HEK293 (cell line): ENCODE data around the gene ERH.

Experiments
- CTCF ChIA-PET: fragments of 350-600 bp; formaldehyde crosslinking; extraction: SDS; loops from one replicate; lab custom pipeline; 2021; ENCODE audit warnings: antibody characterized with exemption; lab: Yijun Ruan, JAX
- POLR2A ChIA-PET: fragments of 300-600 bp; formaldehyde crosslinking; extraction: SDS; loops from one replicate; lab custom pipeline; 2020; ENCODE audit warnings: antibody characterized with exemption, inconsistent platforms; lab: Yijun Ruan, JAX
- H3K27ac ChIP-seq: fragments of 200-500 bp; sonication (Bioruptor generic); 2 replicates; pipeline ENCODE4 v1.5.1; 2014; ENCODE audit warnings: low read depth, low read length, control low read depth, inconsistent platforms; ENCODE audit errors: extremely low read depth
- H3K36me3 ChIP-seq, 2 experiments: fragments of 200-500 bp in 1 of 2; sonication (Bioruptor generic) in 1 of 2; 1 replicate in 1 of 2; 2 replicates in 1 of 2; pipeline ENCODE4 v1.5.1; 2014 to 2017; ENCODE audit warnings: inconsistent platforms in 2 of 2, low read length in 2 of 2; ENCODE audit not compliant: control insufficient read depth in 2 of 2, insufficient read depth in 1 of 2
- H3K4me1 ChIP-seq: fragments of 200-500 bp; sonication (Bioruptor generic); 2 replicates; pipeline ENCODE4 v1.5.1; 2014; ENCODE audit warnings: mild to moderate bottlenecking, low read length, inconsistent platforms; ENCODE audit not compliant: control insufficient read depth, insufficient read depth
- H3K4me3 ChIP-seq: 2 replicates; pipeline ENCODE4 v1.5.1; 2011; ENCODE audit warnings: low read depth, mild to moderate bottlenecking, control low read depth, low read length, moderate library complexity
- H3K9me3 ChIP-seq: fragments of 200-500 bp; sonication (Bioruptor generic); 2 replicates; pipeline ENCODE4 v1.5.1; 2014; ENCODE audit warnings: low read depth, low read length, inconsistent platforms; ENCODE audit not compliant: control insufficient read depth, insufficient read depth
- GFI1B ChIP-seq: fragments of 450-650 bp; formaldehyde crosslinking; IDR thresholded peaks from 2 replicates; pipeline ENCODE4 v1.5.1; 2016; ENCODE audit warnings: missing biosample characterization, missing genetic modification characterization
- HOXA7 ChIP-seq: sonication (generic); formaldehyde crosslinking; IDR thresholded peaks from 2 replicates; pipeline ENCODE4 v1.8.1; 2022; ENCODE audit warnings: missing genetic modification reagents, borderline replicate concordance
- HOXC10 ChIP-seq: sonication (generic); formaldehyde crosslinking; IDR thresholded peaks from 2 replicates; pipeline ENCODE4 v1.8.1; 2023; ENCODE audit warnings: mild to moderate bottlenecking, missing genetic modification reagents
- KLF16 ChIP-seq: fragments of 450-650 bp; formaldehyde crosslinking; IDR thresholded peaks from 2 replicates; pipeline ENCODE4 v1.5.1; 2017; ENCODE audit warnings: missing biosample characterization, missing genetic modification characterization
- SP7 ChIP-seq: fragments of 450-650 bp; formaldehyde crosslinking; IDR thresholded peaks from 2 replicates; pipeline ENCODE4 v1.5.1; 2016; ENCODE audit warnings: missing biosample characterization, missing genetic modification characterization
- ZBTB7A ChIP-seq: fragments of 450-650 bp; formaldehyde crosslinking; IDR thresholded peaks from 2 replicates; pipeline ENCODE4 v1.5.1; 2016; ENCODE audit warnings: low read depth, missing biosample characterization, missing genetic modification characterization
- ZNF10 ChIP-seq: fragments of 450-650 bp; formaldehyde crosslinking; IDR thresholded peaks from 2 replicates; pipeline ENCODE4 v1.5.1; 2017; ENCODE audit warnings: missing biosample characterization, missing genetic modification characterization
- ZNF114 ChIP-seq: fragments of 450-650 bp; formaldehyde crosslinking; IDR thresholded peaks from 2 replicates; pipeline ENCODE4 v1.5.0; 2017; ENCODE audit warnings: missing biosample characterization, missing genetic modification characterization
- ZNF148 ChIP-seq: fragments of 450-650 bp; formaldehyde crosslinking; IDR thresholded peaks from 2 replicates; pipeline ENCODE4 v1.5.0; 2017; ENCODE audit warnings: missing biosample characterization, missing genetic modification characterization, borderline replicate concordance
- ZNF157 ChIP-seq: fragments of 450-650 bp; formaldehyde crosslinking; IDR thresholded peaks from 2 replicates; pipeline ENCODE4 v1.5.1; 2016; ENCODE audit warnings: missing biosample characterization, missing genetic modification characterization
- ZNF24 ChIP-seq: fragments of 450-650 bp; formaldehyde crosslinking; IDR thresholded peaks from 2 replicates; pipeline ENCODE4 v1.5.1; 2016; ENCODE audit warnings: missing biosample characterization, missing genetic modification characterization
- ZNF292 ChIP-seq: fragments of 450-650 bp; formaldehyde crosslinking; IDR thresholded peaks from 2 replicates; pipeline ENCODE4 v1.5.1; 2016; ENCODE audit warnings: low read depth, missing biosample characterization, missing genetic modification characterization, borderline replicate concordance
- ZNF404 ChIP-seq: fragments of 450-650 bp; formaldehyde crosslinking; IDR thresholded peaks from 2 replicates; pipeline ENCODE4 v1.5.1; 2017; ENCODE audit warnings: missing biosample characterization, missing genetic modification characterization
- ZNF48 ChIP-seq: fragments of 450-650 bp; formaldehyde crosslinking; IDR thresholded peaks from 2 replicates; pipeline ENCODE4 v1.5.1; 2016; ENCODE audit warnings: missing biosample characterization, missing genetic modification characterization
- ZNF544 ChIP-seq: fragments of 450-650 bp; formaldehyde crosslinking; IDR thresholded peaks from 2 replicates; pipeline ENCODE4 v1.5.0; 2017; ENCODE audit warnings: missing biosample characterization, missing genetic modification characterization
- ZNF670 ChIP-seq: fragments of 450-650 bp; formaldehyde crosslinking; IDR thresholded peaks from 2 replicates; pipeline ENCODE4 v1.5.1; 2016; ENCODE audit warnings: missing biosample characterization, missing genetic modification characterization, low read depth
- ZNF791 ChIP-seq: fragments of 450-650 bp; formaldehyde crosslinking; IDR thresholded peaks from 2 replicates; pipeline ENCODE4 v1.5.1; 2016; ENCODE audit warnings: missing biosample characterization, missing genetic modification characterization
- ZNF792 ChIP-seq: fragments of 450-650 bp; formaldehyde crosslinking; IDR thresholded peaks from 2 replicates; pipeline ENCODE4 v1.5.1; 2016; ENCODE audit warnings: missing biosample characterization, missing genetic modification characterization
- ZNF843 ChIP-seq: fragments of 450-650 bp; formaldehyde crosslinking; IDR thresholded peaks from 2 replicates; pipeline ENCODE4 v1.5.1; 2016; ENCODE audit warnings: missing biosample characterization, missing genetic modification characterization
- TF ChIP-seq, protein P1 (sequence below): fragments of 450-650 bp; IDR thresholded peaks from 2 replicates; pipeline ENCODE4 v1.5.1; 2018; ENCODE audit warnings: missing biosample characterization, mild to moderate bottlenecking, missing genetic modification characterization
- TF ChIP-seq, protein P2 (sequence below): fragments of 450-650 bp; formaldehyde crosslinking; IDR thresholded peaks from 2 replicates; pipeline ENCODE4 v1.5.1; 2016; ENCODE audit warnings: missing biosample characterization, missing genetic modification characterization

Gene ERH

GRCh38 chr14:69428289-69428998 is 30.3 kb upstream of the ERH start:
- Histone ChIP-seq H3K27ac (no peak overlapping the region), H3K4me3 (no peak overlapping the region), H3K9me3 (no peaks in the 10 kb centered on the region; the same call in 1 of the 2 replicates), H3K4me1 (no peaks in the 10 kb centered on the region), H3K36me3 (peaks cover 11 to 45% of the 10 kb centered on the region in 2 experiments)
- ChIA-PET POLR2A (interaction anchor here (0.7 kb wide), 1 partner anchor 1669 kb away, joined by 7 read pairs; no protein-coding TSS in a partner anchor), CTCF (interaction anchor here (1.3 kb wide), 1 partner anchor 32 kb away, joined by 3 read pairs; no protein-coding TSS in a partner anchor)
- TF ChIP-seq ZNF148 (no peak), ZNF292 (tag by site-specific recombination) (no peak)
- TF ChIP-seq, protein P1, sequence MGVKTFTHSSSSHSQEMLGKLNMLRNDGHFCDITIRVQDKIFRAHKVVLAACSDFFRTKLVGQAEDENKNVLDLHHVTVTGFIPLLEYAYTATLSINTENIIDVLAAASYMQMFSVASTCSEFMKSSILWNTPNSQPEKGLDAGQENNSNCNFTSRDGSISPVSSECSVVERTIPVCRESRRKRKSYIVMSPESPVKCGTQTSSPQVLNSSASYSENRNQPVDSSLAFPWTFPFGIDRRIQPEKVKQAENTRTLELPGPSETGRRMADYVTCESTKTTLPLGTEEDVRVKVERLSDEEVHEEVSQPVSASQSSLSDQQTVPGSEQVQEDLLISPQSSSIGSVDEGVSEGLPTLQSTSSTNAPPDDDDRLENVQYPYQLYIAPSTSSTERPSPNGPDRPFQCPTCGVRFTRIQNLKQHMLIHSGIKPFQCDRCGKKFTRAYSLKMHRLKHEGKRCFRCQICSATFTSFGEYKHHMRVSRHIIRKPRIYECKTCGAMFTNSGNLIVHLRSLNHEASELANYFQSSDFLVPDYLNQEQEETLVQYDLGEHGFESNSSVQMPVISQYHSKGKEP (tag by site-specific recombination) = no peak

DNA sequence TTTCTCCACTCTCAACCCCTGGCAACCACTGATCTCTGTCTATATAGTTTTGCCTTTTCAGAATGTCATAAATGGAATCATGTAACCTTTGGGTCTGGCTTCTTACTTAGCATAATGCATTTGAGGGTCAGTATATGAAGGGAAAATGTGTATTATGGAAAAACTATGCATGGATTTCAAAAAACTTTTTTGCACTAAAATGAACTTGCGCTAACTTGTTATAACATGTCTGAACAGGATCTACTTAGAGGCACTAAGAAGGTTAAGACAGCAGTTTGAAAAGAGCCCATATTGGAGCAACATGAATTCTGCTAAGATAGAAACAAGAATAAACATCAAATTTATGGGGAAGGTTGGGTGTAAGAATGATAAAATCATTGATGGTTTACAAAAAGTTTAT is 29.5 kb upstream of the ERH start:
- H3K27ac ChIP-seq = no peak overlapping the region
- ChIA-PET CTCF (no interaction called here), POLR2A (interaction anchor here (0.7 kb wide), 1 partner anchor 1668 kb away, joined by 7 read pairs; no protein-coding TSS in a partner anchor)
- TF ChIP-seq HOXC10 (CRISPR knock-in tag) (no peak), ZNF24 (no peak), HOXA7 (CRISPR knock-in tag) (no peak), SP7 (tag by site-specific recombination) (no peak), ZBTB7A (no peak), ZNF157 (tag by site-specific recombination) (no peak), ZNF791 (tag by site-specific recombination) (no peak), ZNF843 (no peak), ZNF404 (tag by site-specific recombination) (no peak), ZNF48 (tag by site-specific recombination) (no peak), ZNF792 (tag by site-specific recombination) (no peak), GFI1B (tag by site-specific recombination) (no peak), ZNF114 (tag by site-specific recombination) (no peak), ZNF10 (tag by site-specific recombination) (no peak), ZNF544 (tag by site-specific recombination) (no peak), KLF16 (tag by site-specific recombination) (no peak), ZNF670 (no peak)
- TF ChIP-seq, protein P2, sequence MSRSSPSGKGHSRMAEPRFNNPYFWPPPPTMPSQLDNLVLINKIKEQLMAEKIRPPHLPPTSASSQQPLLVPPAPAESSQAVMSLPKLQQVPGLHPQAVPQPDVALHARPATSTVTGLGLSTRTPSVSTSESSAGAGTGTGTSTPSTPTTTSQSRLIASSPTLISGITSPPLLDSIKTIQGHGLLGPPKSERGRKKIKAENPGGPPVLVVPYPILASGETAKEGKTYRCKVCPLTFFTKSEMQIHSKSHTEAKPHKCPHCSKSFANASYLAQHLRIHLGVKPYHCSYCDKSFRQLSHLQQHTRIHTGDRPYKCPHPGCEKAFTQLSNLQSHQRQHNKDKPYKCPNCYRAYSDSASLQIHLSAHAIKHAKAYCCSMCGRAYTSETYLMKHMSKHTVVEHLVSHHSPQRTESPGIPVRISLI = no peak
- H3K4me1 ChIP-seq = no peaks in the 10 kb centered on the region
- peaks cover 11 to 45% of the 10 kb centered on the region in 2 experiments for H3K36me3 ChIP-seq
- no peaks in the 10 kb centered on the region; the same call in 1 of the 2 replicates for H3K9me3 ChIP-seq
- H3K4me3 ChIP-seq = no peak overlapping the region
